Bladder microvascular endothelial cell (primary cell): ENCODE data around the gene LARP7. TPM values are rescaled to one million over a fixed set of nuclear protein-coding genes. Genes with fewer than 3 reads are reported as not detected.

Experiments
- total RNA-seq: library from RNA; depleted of rRNA; stranded (reverse); fragments of >200 nt; gene quantifications from 2 replicates; pipeline ENCODE4 v1.2.3, GENCODE V29; 2014

Gene LARP7
- 22.8 and 27.2 TPM in 2 replicates for total RNA-seq

GRCh38 chr4:112636688-112637551 lies at the start of gene LARP7, which contains the start of gene ZGRF1:
TSS of gene LARP7 (plus strand) at chr4:112637143. CDS start at chr4:112644670, 7,527 bp downstream.
TSS of gene ZGRF1 (minus strand) at chr4:112636909. CDS start at chr4:112633176, 3,733 bp downstream.

Other genes with a start within 250 kb of the LARP7 start
- gene NEUROG2, start 121.0 kb upstream of the LARP7 start, total RNA-seq, result not detected in 2 replicates
- gene ZGRF1, start 234 bp upstream of the LARP7 start, total RNA-seq, result 8.1 and 12.0 TPM in 2 replicates